SK-N-SH (cell line): Measurements from ENCODE around the gene FCRLB.

Experiments
- CTCF ChIP-seq: fragments of 200-600 bp; sonication (generic); IDR thresholded peaks from 2 replicates; pipeline ENCODE4 v1.6.1; 2017; ENCODE audit warnings: antibody characterized with exemption, mild to moderate bottlenecking, moderate library complexity
- ELF1 ChIP-seq: IDR thresholded peaks from 2 replicates; pipeline ENCODE4 v1.4.0; 2012
- FOXJ3 ChIP-seq: sonication (generic); formaldehyde crosslinking; IDR thresholded peaks from 2 replicates; pipeline ENCODE4 v1.5.1; 2020; ENCODE audit warnings: mild to moderate bottlenecking, missing genetic modification reagents
- FOXM1 ChIP-seq: IDR thresholded peaks from 2 replicates; pipeline ENCODE4 v1.4.0; 2012; ENCODE audit warnings: low read depth, mild to moderate bottlenecking
- JUND ChIP-seq: IDR thresholded peaks from 2 replicates; pipeline ENCODE4 v1.4.0; 2012
- MAX ChIP-seq: IDR thresholded peaks from 2 replicates; pipeline ENCODE4 v1.4.0; 2012; ENCODE audit warnings: low read depth
- PBX3 ChIP-seq: IDR thresholded peaks from 2 replicates; pipeline ENCODE4; 2012
- SIN3A ChIP-seq: IDR thresholded peaks from 2 replicates; pipeline ENCODE4 v1.6.1; 2012; ENCODE audit warnings: low read depth, mild to moderate bottlenecking, low read length, moderate library complexity, borderline replicate concordance
- SMC3 ChIP-seq: IDR thresholded peaks from 2 replicates; pipeline ENCODE4 v1.6.1; 2012; ENCODE audit warnings: low read depth, low read length, improper control_type of control experiment
- TCF12 ChIP-seq: IDR thresholded peaks from 2 replicates; pipeline ENCODE4 v1.4.0; 2012
- USF2 ChIP-seq: fragments of 150-350 bp; IDR thresholded peaks from 2 replicates; pipeline ENCODE4 v1.6.1; 2017; ENCODE audit warnings: antibody characterized with exemption, low read length, low read depth, borderline replicate concordance

GRCh38 chr1:161735837-161736236, 14.5 kb downstream of the FCRLB start:
- no peak for TF ChIP-seq JUND
- TF ChIP-seq USF2 = no peak
- no peak for TF ChIP-seq SIN3A
- TF ChIP-seq CTCF = no peak
- TF ChIP-seq PBX3 = no peak
- TF ChIP-seq FOXJ3 (CRISPR knock-in tag) = no peak
- TF ChIP-seq ELF1 = no peak
- TF ChIP-seq TCF12 = no peak
- TF ChIP-seq MAX = no peak
- TF ChIP-seq SMC3 = no peak
- no peak for TF ChIP-seq FOXM1
